Measurements from ENCODE around the gene BICD2.

The BICD2 gene

GRCh38 chr9:92727716-92728700 lies 36.6 kb downstream of the BICD2 start:
- DNase-seq (ENCODE audit: low read depth in 2 of 2), result no peak

DNA sequence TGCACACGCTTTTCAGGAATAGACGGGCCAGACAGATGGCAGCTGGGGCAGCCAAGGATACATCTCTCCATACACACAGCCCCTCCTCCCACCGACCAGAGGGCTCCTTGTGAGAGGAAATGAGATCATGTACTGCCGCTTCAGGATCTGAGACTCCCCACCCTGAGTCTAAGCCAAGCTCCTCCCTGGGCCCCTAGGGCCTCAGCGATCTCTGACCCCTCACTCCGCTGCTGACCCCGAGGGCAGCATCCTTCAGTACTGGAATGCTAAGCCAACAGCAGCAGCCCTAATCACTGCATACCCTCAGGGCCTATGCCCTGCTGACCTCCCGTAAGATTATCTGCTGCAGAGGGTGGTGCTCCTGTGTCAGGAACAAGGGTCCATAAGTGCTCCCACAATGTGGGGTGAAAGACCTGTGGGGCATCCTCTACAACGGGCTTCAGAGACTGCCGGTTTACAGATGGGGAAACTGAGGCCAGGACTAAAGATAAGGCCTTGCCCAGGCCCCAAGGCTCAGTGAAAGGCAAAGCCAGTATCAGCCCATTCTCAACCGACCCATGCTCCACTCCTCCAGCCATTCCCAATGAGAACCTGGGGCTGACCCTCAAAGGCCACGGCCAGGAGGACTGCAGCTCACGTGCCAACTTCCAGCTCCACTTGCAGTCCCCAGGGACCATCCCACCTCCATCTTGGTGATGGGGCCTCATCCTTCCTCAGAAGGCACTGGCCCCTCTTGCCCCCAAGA lies 37.5 kb downstream of the BICD2 start:
- no peak for DNase-seq (ENCODE audit: low read depth in 2 of 2)

GRCh38 chr9:92726348-92726747 lies 38.3 kb downstream of the BICD2 start:
- no peak for DNase-seq (ENCODE audit: low read depth in 2 of 2)

- DNase-seq (ENCODE audit: low read depth in 2 of 2), result no peak
Measured at GRCh38 chr9:92725766-92726165, 38.9 kb downstream of the BICD2 start.

- DNase-seq (ENCODE audit: low read depth in 2 of 2), result no peak
Measured at GRCh38 chr9:92725266-92725545, 39.4 kb downstream of the BICD2 start.

GRCh38 chr9:92724528-92725265 lies 39.9 kb downstream of the BICD2 start:
- no peak for DNase-seq (ENCODE audit: low read depth in 2 of 2)

DNA sequence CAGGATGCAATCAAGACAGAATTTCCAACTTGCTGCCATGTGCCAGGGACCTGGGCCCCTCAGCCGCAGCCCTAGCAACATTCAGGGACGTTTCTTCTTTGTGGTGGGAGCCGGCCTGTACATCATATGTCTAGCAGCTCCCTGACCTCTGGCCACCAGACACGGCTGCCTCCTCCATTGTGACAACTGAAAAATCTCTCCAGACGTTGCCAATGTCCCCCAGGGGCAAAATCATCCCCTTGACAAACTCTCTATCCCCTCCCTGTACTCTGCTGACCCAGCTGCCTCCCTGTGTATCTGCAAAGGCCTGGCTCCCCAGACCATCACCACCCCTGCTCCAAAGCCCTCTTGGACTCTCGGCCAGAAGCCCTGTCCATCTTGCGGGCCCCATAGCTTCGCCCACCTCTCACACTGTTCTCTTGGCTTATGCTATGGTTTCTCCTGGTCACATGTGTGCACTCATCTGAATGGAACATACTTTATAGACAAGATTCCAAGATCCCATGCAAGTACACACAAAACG lies 40.8 kb downstream of the BICD2 start:
- no peak for DNase-seq (ENCODE audit: low read depth in 2 of 2)

GRCh38 chr9:92723299-92723625 lies 41.4 kb downstream of the BICD2 start:
- DNase-seq (ENCODE audit: low read depth in 2 of 2), result no peak

DNA sequence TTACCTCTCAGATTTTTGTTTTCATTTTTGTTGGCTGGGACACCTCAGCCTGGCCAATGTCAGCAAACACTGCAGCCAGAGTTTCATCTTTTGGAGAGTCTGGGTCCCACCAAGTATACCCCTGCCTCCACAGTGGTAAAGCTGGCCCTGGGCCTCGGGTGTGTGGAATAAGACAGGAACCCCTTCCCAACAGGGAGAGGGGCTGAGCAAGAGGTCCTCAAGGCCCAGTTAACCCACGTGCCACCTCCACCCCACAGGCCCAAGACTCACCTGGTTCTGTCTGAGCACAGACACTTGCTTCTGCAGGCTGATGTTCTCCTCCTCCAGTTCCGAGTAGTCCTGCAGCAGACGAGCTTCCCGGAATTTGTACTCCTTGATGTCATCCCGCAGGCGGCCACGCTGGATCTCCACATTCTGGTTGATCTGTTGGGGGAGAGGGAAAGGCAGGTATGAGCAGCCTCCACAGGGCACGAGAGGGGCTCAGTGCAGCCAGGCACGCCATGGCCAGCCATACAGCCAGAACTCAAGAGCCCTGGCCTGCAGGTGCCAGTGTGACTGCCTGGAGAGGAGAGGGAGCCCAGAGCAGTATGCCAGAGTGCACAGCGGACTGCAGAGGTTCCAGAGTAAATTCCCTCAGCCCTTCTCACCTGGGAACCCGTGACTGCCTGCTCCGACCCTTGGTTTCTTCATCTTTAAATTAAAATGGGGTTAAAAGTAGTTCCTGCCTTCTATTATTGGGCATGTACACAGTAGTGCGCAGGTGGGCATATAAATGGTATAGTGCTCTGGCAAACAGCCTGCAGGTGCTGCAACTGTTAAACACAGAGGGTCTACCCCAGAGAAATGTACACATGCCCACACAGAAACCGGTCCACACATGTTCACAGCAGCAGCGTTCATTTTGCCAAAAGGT lies 42.0 kb downstream of the BICD2 start:
- no peak for DNase-seq (ENCODE audit: low read depth in 2 of 2)

GRCh38 chr9:92721548-92721947 lies 43.1 kb downstream of the BICD2 start:
- no peak for DNase-seq (ENCODE audit: low read depth in 2 of 2)

- no peak for DNase-seq (ENCODE audit: low read depth in 2 of 2)
Measured at GRCh38 chr9:92720807-92721535, 43.7 kb downstream of the BICD2 start.

DNA sequence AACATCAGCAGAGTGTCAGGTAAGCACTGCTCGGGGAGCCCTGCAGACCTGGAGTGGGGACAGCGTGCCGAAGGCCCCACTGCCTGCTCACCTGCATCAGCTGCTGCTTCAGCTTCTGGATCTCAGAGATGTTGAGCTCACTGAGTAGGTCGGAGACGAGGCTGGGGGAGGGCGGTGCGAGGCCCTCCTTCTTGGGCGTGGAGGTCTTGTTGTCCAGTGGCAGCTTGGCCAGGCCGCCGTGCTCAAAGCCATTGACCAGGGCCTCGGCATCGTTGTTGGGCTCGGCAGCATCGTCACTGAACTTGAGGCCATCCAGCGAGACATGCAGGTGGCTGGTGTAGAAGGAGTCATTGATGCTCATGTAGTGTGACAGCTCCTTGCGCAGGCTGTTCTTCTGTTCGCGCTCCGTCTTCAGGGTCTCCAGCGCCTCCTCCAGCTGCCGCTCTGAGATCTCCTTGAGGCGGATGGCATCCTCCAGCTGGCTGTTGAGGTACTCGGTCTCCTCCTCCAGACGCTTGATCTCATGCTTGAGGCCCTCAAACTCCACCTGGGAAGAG lies 44.3 kb downstream of the BICD2 start:
- no peak for DNase-seq (ENCODE audit: low read depth in 2 of 2)

DNA sequence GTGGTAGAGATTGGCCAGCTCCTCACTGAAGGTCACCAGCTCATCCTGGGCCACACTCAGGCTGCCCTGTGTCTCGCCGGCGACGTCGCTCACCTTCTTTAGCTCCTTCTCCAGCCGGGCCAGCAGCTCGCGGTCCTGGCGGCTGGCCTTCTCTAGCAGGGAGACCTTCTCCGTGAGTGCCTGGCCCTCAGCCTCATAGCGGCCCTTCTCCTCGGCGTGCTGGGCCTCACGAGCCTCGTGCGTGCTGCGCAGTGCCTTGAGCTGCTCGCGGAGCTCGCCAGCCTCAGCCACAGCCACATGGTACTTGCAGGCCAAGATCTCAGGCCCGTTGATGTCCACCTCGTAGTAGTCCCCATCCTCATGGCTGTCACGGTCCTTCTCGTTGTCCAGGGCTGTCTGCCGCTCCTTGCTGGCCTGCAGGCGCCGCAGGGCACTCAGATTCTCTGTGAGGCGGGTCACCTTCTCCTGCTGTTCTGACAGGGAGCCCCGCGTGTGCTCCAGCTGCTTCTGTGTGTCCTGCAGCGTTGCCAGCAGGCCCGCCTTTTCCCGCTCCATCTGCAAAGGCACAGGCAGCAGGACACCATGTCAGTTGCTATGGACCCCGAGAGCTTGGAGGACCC lies 45.5 kb downstream of the BICD2 start:
- DNase-seq (ENCODE audit: low read depth in 2 of 2), result no peak

DNA sequence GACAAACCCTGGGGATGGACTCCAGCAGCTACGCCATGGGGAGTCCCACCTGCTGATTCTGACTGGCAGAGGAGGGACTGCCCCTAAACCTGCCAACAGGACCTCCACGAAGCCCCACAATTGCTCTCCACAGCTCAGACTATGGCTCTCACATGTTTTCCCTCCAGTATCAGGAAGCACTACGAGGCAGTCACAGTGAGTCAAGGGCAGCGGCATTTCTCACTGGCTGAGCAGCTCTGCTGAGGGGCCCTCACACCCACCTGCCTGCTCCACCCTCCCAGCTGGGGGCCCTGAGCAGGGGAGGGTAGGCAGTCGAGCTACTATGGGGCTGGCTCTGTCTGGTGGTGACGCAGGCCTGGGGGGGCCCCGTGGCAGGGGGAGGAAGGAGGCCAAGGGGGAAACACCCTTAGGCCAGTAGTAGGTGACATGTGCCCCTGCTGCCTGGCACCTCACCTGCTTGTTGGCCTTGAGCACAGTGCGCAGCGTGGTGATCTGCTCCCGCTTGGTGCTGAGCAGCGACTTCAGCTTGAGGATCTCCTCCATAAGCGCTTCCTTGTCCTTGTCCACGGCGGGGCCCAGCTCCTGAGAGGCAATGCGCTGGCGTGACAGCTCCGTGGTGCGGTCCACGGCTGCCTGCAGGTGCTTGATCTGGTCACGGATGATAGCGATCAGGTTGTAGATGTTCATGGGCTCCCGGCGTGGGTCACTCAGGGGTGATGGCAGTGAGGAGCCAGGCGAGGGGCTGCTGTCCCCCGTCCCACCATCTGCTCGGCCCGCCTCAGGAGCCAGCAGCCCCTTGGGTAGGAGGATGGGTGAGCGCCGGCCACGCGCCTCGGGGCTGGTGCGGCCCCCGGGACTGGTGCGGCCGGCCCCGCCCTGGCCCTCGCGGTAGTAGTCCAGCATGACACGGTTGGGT lies 46.3 kb downstream of the BICD2 start:
- DNase-seq (ENCODE audit: low read depth in 2 of 2), result no peak

- no peak for DNase-seq (ENCODE audit: low read depth in 2 of 2)
Measured at GRCh38 chr9:92717201-92718085, 47.2 kb downstream of the BICD2 start.

DNA sequence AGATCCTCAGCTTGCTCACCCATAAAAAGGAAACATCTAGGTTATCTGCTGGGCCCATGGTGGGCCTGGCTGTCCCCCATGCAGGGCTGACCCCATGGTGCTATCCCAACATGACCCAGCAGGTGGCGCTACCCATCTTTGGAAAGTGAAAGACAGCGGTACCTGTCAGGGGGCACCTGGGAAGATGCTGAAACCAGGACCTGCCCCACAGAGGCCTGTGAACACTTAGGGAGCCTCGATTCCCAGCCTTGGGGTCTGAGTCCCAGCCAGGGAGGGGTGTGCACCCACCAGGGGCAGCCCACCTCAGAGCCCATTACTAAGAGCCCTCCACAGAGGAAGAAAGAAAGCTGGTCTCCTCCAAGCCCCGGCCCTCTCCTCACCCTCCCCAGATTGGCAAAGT lies 48.1 kb downstream of the BICD2 start:
- peak; percentile 49 to 58 for DNase-seq (ENCODE audit: low read depth in 2 of 2)

GRCh38 chr9:92715488-92716231 lies 49.0 kb downstream of the BICD2 start:
- no peak for DNase-seq (ENCODE audit: low read depth in 2 of 2)

Data from stimulated activated CD8-positive, alpha-beta memory T cell treated with anti-CD3 and anti-CD28 coated beads, Interleukin-15, amount 100 ng/mL, for 48 hours (primary cell).